SW480 (cell line): Measurements from ENCODE around the gene ADARB2.
"Not testable (repeated sequence)": the region's sequence is repeated elsewhere in the genome, so short reads cannot be mapped to it uniquely, and the experiment has no call there.

Experiments used
- DNase-seq: peaks from one replicate; pipeline ENCODE4 v3.0.0-alpha.2; 2016; ENCODE audit warnings: low spot score

ADARB2 gene

GRCh38 chr10:1367938-1368841 is 369.1 kb downstream of the ADARB2 start:
- no peak for DNase-seq

- DNase-seq: no peak
These were observed 370.4 kb downstream of the ADARB2 start for GRCh38 chr10:1366811-1367425.

- DNase-seq: no peak
These were observed 371.0 kb downstream of the ADARB2 start for GRCh38 chr10:1366322-1366691.

GRCh38 chr10:1365540-1366321 is 371.6 kb downstream of the ADARB2 start:
- DNase-seq: no peak

GRCh38 chr10:1364151-1364910 is 373.0 kb downstream of the ADARB2 start:
- no peak for DNase-seq

GRCh38 chr10:1363446-1364121 is 373.7 kb downstream of the ADARB2 start:
- no peak for DNase-seq

GRCh38 chr10:1362589-1363445 is 374.5 kb downstream of the ADARB2 start:
- no peak for DNase-seq

- DNase-seq: no peak
These were observed 375.8 kb downstream of the ADARB2 start for GRCh38 chr10:1361411-1362105.

GRCh38 chr10:1360558-1361164 is 376.7 kb downstream of the ADARB2 start:
- no peak for DNase-seq

GRCh38 chr10:1360011-1360557 is 377.2 kb downstream of the ADARB2 start:
- no peak for DNase-seq

GRCh38 chr10:1359626-1359955 is 377.7 kb downstream of the ADARB2 start:
- no peak for DNase-seq

- DNase-seq: peak; percentile 9
These were observed 378.3 kb downstream of the ADARB2 start for GRCh38 chr10:1358860-1359625.

- no peak for DNase-seq
These were observed 379.2 kb downstream of the ADARB2 start for GRCh38 chr10:1358147-1358546.

- no peak for DNase-seq
These were observed 381.0 kb downstream of the ADARB2 start for GRCh38 chr10:1356349-1356748.

GRCh38 chr10:1354809-1355710 is 382.3 kb downstream of the ADARB2 start:
- no peak for DNase-seq

- not testable (repeated sequence) for DNase-seq
These were observed 385.0 kb downstream of the ADARB2 start for GRCh38 chr10:1352296-1352695.

- DNase-seq: no peak
These were observed 388.6 kb downstream of the ADARB2 start for GRCh38 chr10:1348773-1349050.
